GM20000 (cell line): ENCODE data around the gene XPO1.
"Not testable (repeated sequence)": the region's sequence is repeated elsewhere in the genome, so short reads cannot be mapped to it uniquely, and the experiment has no call there.

Experiments
- DNase-seq: peaks from one replicate; pipeline ENCODE4 v3.0.0; 2012; ENCODE audit warnings: low spot score
- TF ChIP-seq, protein P1 (sequence below): IDR thresholded peaks from 2 replicates; pipeline ENCODE4 v1.5.1; 2012; ENCODE audit warnings: mild to moderate bottlenecking, control low read depth; ENCODE audit errors: extremely low read depth, missing control alignments

XPO1 gene, protein sequence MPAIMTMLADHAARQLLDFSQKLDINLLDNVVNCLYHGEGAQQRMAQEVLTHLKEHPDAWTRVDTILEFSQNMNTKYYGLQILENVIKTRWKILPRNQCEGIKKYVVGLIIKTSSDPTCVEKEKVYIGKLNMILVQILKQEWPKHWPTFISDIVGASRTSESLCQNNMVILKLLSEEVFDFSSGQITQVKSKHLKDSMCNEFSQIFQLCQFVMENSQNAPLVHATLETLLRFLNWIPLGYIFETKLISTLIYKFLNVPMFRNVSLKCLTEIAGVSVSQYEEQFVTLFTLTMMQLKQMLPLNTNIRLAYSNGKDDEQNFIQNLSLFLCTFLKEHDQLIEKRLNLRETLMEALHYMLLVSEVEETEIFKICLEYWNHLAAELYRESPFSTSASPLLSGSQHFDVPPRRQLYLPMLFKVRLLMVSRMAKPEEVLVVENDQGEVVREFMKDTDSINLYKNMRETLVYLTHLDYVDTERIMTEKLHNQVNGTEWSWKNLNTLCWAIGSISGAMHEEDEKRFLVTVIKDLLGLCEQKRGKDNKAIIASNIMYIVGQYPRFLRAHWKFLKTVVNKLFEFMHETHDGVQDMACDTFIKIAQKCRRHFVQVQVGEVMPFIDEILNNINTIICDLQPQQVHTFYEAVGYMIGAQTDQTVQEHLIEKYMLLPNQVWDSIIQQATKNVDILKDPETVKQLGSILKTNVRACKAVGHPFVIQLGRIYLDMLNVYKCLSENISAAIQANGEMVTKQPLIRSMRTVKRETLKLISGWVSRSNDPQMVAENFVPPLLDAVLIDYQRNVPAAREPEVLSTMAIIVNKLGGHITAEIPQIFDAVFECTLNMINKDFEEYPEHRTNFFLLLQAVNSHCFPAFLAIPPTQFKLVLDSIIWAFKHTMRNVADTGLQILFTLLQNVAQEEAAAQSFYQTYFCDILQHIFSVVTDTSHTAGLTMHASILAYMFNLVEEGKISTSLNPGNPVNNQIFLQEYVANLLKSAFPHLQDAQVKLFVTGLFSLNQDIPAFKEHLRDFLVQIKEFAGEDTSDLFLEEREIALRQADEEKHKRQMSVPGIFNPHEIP (N-terminal part only)

DNA sequence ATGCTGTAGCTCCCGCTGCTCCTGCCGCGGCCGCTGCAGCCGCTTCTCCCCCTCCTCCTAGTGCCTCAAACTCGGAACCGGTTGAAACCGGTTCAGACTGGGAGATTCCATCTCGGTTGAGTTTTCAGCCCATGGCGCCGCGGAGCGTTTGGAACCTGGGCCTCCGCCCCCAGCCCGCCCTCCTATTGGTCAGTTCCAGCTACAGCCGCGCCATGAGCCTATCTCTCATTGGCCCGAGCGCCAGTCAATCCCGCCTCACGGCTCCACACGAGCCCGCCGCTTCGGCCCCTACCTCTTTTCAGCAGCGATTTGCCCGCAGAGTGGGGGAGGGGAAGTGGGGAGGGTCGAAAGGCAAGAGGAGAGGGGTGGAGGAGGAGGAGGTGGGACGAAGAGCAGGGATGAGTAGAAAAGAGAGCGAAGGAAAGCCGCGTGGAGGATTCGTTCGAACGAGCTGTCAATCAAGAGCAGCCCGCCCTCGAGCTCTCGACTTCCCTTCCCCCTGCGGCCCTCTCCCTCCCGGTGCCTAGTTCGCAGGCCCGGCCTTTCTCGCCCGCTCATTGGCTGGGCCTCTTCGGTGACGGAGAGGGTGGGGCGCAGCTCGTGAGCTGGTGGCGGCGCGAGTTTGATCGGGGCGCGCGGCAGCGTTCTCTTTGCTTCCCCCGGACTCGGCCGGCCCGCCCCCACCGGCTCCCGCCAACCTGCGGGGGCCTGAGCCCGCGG, at the start of gene XPO1:
TSS of gene XPO1 (minus strand) at position 157 of the 720 bp plus-strand sequence. CDS start 4,459 bp downstream, outside the sequence.
- DNase-seq, result peak; percentile 97
- TF ChIP-seq, protein P1, sequence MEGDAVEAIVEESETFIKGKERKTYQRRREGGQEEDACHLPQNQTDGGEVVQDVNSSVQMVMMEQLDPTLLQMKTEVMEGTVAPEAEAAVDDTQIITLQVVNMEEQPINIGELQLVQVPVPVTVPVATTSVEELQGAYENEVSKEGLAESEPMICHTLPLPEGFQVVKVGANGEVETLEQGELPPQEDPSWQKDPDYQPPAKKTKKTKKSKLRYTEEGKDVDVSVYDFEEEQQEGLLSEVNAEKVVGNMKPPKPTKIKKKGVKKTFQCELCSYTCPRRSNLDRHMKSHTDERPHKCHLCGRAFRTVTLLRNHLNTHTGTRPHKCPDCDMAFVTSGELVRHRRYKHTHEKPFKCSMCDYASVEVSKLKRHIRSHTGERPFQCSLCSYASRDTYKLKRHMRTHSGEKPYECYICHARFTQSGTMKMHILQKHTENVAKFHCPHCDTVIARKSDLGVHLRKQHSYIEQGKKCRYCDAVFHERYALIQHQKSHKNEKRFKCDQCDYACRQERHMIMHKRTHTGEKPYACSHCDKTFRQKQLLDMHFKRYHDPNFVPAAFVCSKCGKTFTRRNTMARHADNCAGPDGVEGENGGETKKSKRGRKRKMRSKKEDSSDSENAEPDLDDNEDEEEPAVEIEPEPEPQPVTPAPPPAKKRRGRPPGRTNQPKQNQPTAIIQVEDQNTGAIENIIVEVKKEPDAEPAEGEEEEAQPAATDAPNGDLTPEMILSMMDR, result no peak

DNA sequence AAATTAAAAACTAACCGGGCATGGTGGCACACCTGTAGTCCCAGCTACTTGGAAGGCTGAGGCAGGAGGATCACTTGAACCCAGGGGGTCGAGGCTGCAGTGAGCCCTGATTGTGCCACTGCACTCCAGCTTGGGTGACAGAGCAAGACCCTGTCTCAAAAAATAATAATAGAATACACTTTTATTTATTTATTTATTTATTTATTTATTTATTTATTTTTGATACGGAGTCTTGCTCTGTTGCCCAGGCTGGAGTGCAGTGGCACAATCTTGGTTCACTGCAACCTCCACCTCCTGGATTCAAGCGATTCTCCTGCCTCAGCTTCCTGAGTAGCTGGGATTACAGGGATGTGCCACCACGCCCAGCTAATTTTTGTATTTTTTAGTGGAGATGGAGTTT, 48.8 kb upstream of the XPO1 start:
- DNase-seq, result not testable (repeated sequence)

DNA sequence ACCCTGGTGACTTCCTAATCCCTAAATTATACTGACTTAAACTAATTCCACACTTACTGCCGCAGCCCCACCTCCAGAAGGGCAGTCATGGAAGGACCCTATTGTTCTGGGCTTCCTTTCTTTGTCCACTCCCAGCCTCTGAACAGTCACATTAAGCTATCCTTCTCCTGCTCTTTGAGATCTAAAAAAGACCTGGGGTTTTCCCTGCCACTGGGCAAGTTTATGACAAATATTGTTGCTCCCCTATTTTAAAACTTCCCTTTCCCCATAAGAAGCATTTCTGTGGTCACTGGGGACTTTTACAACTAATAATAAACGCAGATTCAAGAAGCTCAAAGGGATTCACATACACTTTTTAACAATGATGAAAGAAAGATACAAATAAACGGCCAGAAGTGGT, 47.2 kb upstream of the XPO1 start:
- peak; percentile 31 for DNase-seq
- TF ChIP-seq, protein P1, result no peak

DNA sequence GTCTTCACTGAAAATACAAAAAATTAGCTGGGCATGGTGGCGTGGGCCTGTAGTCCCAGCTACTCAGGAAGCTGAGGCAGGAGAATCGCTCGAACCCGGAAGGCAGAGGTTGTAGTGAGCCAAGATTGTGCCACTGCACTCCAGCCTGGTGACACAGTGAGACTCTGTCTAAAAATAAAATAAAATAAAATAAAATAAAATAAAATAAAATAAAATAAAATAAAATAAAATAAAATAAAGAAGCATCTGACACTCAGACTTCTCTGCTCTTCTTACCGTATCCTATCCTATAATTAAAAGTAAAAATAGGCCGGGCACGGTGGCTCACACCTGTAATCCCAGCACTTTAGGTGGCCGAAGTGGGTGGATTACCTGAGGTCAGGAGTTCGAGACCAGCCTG, 46.2 kb upstream of the XPO1 start:
- DNase-seq, result not testable (repeated sequence)

DNA sequence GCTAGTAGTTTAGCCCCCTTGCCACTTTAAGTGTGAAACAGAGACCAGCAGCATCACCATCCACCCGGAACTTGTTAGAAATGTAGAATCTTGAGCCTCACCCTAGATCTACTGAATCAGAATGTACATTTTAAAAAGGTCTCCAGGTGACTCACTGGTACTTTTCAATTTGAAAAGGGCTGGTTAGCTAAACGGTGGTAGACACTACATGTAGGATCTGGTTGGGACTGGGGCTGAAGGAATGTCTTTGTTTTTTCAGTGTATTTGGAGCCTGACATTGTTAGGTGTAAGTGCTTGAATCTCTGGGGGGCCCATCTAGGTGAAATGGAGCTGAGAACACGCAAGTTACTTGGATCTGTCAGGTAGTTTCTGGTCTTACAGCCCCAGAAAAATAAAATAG, 44.0 kb upstream of the XPO1 start:
- peak; percentile 12 for DNase-seq
- TF ChIP-seq, protein P1, result no peak

DNA sequence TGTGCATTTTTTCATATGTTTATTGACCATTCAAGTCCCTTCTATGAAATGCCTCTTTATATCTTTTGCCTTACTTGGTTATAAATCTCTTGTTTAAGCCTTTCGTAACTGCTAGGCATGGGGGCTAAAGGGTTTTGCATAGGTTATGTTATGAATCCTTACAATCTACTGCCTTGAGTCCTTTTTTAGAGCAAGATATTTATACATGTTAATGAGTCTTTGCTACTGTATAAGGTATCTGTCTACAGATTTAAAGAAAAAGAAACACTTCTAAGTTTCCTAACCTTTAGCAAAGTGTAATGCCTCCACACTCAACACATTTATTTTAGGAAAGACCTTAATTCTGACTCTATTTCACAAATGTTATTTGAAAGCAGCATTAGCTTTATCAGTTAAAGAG, 43.6 kb upstream of the XPO1 start:
- TF ChIP-seq, protein P1, result no peak
- DNase-seq, result no peak

DNA sequence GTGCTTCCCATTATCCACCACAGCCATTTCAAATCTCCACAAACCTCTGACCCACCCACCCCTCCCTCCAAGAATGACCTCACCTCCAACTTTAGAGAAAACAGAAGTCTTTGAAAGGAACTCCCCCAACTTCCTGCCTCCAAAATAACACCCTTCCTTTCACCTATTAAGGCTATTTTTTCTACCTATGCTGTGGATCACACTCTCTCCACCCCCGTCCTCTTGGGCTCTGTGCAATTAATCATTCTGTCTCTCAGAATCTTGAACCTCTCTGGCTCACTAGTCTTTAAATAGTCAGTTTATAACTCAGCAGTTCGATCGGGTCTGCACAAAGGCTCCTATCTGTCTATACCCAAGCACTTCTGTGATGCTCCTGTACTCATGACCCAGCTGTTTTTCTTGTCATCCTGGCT, 37.3 kb upstream of the XPO1 start:
- TF ChIP-seq, protein P1, result no peak
- peak; percentile 54 for DNase-seq

DNA sequence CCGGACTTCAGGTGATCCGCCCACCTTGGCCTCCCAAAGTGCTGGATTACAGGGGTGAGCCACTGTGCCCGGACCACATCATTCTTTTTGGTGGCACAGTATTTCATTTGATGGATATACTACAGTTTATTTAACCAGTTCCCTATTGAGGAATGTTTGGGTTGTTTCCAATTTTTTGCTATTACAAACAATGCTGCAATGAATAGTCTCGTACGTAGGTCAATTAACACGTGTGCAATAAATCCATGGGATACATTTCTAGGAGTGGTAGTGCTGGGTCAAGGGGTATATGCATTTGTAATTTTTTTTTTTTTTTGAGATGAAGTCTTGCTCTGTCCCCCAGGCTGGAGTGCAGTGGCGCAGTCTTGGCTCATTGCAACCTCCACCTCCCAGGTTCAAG, 28.4 kb upstream of the XPO1 start:
- no peak for DNase-seq
- TF ChIP-seq, protein P1, result no peak
